Adipocyte (in vitro differentiated cells): ENCODE results near the gene CGB1.
"Not testable (repeated sequence)": the region's sequence is repeated elsewhere in the genome, so short reads cannot be mapped to it uniquely, and the experiment has no call there.

ENCODE experiments used
- DNase-seq: peaks from one replicate; pipeline ENCODE4 v3.0.0-alpha.2; 2015; ENCODE audit warnings: low read depth
- H3K27me3 ChIP-seq: replicated peaks from 2 replicates; pipeline ENCODE4 v1.7.0; 2013; ENCODE audit warnings: mild to moderate bottlenecking, low read length, moderate library complexity; ENCODE audit not compliant: control insufficient read depth, insufficient read depth
- H3K36me3 ChIP-seq: 2 replicates; pipeline ENCODE4 v1.7.0; 2013; ENCODE audit warnings: low read length, mild to moderate bottlenecking, moderate library complexity; ENCODE audit not compliant: control insufficient read depth, insufficient read depth, severe bottlenecking
- H3K4me1 ChIP-seq: 2 replicates; pipeline ENCODE4 v1.7.0; 2013; ENCODE audit warnings: mild to moderate bottlenecking, low read length, moderate library complexity; ENCODE audit not compliant: control insufficient read depth, insufficient read depth
- H3K4me3 ChIP-seq: 2 replicates; pipeline ENCODE4 v1.7.0; 2013; ENCODE audit warnings: mild to moderate bottlenecking, low read length, moderate library complexity
- H3K9ac ChIP-seq: 2 replicates; pipeline ENCODE4 v1.7.0; 2013; ENCODE audit warnings: mild to moderate bottlenecking, low read length, moderate library complexity
- H3K9me3 ChIP-seq: 2 replicates; pipeline ENCODE4 v1.7.0; 2013; ENCODE audit warnings: mild to moderate bottlenecking, low read length, moderate library complexity; ENCODE audit not compliant: control insufficient read depth

CGB1 gene

DNA sequence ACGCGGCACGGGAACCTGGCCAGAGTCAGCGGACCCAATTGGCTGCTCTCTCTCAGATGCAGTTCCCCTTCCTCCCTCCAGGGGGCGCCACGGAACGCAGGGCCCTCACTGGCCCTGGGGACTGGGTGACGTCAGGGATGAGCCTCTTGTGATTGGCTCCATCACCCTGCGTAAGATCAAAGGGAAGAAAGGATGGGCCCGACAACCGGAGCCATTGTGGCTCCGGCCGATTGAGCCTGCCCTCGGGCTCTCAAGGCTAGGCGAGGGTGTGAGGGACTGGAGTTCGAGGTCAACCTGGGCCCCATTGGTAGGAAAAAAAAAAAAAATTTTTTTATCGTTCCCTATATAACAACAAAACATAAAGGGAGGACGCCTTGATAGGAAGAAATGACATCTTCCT is at the start of gene CGB1:
TSS of gene CGB1 (minus strand) at position 81 of the 400 bp plus-strand sequence. CDS start 184 bp downstream, outside the sequence.
- H3K4me1 ChIP-seq, H3K9ac ChIP-seq, H3K27me3 ChIP-seq, H3K4me3 ChIP-seq, H3K36me3 ChIP-seq, DNase-seq, H3K9me3 ChIP-seq: not testable (repeated sequence)

DNA sequence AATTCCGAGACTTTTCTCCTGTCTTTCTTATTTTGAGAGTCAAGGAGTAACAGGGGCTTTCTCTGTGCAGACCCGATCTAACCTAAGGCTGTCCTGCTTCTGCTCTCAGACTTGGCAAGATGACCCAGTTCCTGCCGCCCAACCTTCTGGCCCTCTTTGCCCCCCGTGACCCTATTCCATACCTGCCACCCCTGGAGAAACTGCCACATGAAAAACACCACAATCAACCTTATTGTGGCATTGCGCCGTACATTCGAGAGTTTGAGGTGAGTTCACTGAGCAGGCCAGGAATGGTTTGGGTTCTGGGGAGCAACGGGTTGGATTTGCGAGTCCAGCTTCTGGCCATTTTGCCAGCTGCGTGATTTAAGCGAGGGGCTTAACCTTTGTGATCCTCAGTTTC is 49.6 kb upstream of the CGB1 start:
- H3K9ac ChIP-seq: peak overlapping the region; percentile 97
- DNase-seq: no peak
- H3K27me3 ChIP-seq: no peaks in the 10 kb centered on the region
- peak overlapping the region; percentile 98 for H3K4me3 ChIP-seq
- H3K4me1 ChIP-seq: peaks cover 17% of the 10 kb centered on the region
- peaks cover 31% of the 10 kb centered on the region for H3K36me3 ChIP-seq
- H3K9me3 ChIP-seq: no peaks in the 10 kb centered on the region

DNA sequence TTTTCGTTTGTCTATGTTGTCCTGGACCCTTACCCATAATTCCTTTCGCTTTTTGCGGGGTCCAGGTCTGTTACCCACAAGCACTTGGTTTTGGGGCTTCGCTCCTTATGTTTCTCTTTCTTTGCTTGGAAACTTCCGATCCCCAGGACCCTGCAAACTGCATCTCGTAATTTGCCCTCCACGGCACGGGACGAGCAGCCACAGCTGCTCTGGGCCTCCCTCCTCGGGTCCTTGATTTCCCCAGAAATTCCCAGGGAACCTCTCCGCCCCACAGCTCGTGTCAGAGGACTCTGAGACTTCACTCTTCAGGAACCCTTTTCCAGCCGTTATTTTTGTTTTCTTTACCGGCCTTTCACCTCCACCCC is 49.2 kb upstream of the CGB1 start:
- DNase-seq: no peak
- Histone ChIP-seq H3K36me3 (peaks cover 27% of the 10 kb centered on the region), H3K4me1 (peaks cover 17% of the 10 kb centered on the region), H3K9ac (peak overlapping the region; percentile 97), H3K9me3 (no peaks in the 10 kb centered on the region), H3K4me3 (peak overlapping the region; percentile 98), H3K27me3 (no peaks in the 10 kb centered on the region)

DNA sequence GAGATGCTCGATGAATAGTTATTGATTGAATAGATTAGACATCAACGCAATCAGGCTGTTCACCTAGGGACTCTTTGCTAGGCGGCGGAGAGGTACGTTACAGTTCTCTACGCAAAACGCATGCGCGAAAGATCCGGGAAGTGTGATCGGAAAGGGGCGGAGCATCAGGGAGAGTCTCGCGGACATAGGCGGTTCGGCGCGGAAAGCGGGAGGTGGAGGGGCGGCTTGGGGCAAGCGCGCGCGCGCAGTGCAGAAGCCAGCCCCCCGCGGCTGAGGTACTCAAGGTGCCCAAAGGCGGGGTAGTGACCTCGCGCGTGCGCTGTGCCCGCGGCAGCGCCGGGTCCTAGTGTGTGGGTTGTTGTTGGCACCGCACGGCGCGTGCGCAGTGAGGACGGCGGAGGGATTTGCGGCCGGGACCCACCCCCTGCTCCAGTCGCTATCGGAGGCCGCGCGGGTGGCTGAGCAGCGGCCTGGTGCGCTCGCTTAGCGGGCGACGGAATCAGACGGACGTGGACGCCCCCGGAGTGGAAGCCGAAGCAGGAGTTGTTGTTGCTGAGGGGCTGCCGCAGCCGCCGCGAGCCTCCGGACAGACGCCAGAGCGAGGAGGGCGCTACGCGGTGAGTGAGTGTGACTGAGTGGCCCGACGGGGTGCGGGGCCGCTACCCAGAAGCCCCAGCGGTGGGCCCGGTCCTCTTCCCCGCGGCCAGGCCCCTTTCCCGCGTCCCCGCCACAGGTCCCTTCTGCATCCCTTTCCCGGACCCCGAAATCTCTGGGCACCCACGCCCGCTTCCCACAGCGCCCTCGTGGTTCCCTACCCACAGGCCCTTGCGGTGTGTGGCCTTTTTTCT is 48.5 kb upstream of the CGB1 start, which contains the start of gene SNRNP70:
TSS of gene SNRNP70 (plus strand) at position 432 of the 848 bp plus-strand sequence. CDS start 964 bp downstream, outside the sequence.
- no peaks in the 10 kb centered on the region for H3K27me3 ChIP-seq
- peak; percentile 100 for DNase-seq
- H3K4me1 ChIP-seq: peaks cover 17% of the 10 kb centered on the region
- peak within 1 kb of the TSS; percentile 97 for H3K9ac ChIP-seq
- H3K9me3 ChIP-seq: no peaks in the 10 kb centered on the region
- H3K36me3 ChIP-seq: peaks cover 21% of the 10 kb centered on the region
- H3K4me3 ChIP-seq: peak within 1 kb of the TSS; percentile 98

DNA sequence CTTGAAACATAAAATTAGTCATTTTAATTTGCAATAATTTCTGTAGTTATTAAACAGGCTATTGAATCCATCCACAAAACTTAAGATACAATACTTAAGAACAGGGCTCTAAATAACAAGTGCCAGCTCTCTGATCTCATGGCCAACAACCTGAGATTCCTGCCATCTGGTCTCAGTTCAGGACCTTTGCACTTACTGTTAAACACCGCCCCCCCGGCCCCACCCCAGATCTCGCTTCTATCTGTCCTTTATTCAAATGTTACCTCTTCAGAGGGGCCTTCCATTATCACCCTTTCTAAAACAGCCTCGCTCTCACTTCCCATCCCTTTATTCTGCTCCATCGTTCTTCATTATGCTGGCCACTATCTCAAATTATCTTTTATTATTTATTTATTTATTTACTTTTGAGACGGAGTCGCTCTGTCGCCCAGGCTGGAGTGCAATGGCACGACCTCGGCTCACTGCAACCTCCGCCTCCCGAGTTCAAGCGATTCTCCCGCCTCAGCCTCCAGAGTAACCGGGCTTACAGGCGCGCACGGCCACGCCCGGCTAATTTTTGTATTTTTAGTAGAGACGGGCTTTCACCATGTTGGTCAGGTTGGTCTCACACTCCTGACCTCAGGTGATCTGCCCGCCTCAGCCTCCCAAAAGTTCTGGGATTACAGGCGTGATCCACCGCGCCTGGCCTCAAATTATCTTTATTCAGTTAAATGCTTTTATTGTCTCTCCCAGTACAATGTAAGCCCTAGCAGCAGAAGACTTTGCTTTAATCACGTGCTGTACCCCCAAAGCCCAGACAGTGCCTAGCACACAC is 47.7 kb upstream of the CGB1 start:
- H3K4me1 ChIP-seq: peaks cover 17% of the 10 kb centered on the region
- no peaks in the 10 kb centered on the region for H3K9me3 ChIP-seq
- DNase-seq: no peak
- no peaks in the 10 kb centered on the region for H3K27me3 ChIP-seq
- peak overlapping the region; percentile 97 for H3K9ac ChIP-seq
- H3K36me3 ChIP-seq: peaks cover 15% of the 10 kb centered on the region
- peak overlapping the region; percentile 98 for H3K4me3 ChIP-seq

DNA sequence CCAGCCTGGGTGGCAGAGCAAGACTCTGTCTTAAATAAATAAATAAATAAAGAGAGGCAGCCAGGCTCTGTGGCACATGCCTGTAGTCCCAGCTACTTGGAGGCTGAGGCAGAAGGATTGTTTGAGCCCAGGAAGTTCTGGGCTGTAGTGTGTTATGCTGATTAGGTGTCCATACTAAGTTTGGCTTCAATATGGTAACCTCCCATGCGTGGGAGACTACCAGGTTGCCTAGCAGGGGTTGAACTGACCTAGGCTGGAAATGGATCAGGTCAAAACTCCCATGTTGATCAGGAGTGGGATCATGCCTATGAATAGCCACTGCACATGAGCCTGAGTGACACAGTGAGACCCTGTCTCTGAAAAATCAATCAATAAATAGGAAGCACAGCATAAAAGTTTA is 44.6 kb upstream of the CGB1 start:
- Histone ChIP-seq H3K9ac (no peak overlapping the region), H3K4me1 (peaks cover 3% of the 10 kb centered on the region), H3K27me3 (no peaks in the 10 kb centered on the region), H3K4me3 (no peak overlapping the region), H3K9me3 (no peaks in the 10 kb centered on the region), H3K36me3 (no peaks in the 10 kb centered on the region)
- no peak for DNase-seq

DNA sequence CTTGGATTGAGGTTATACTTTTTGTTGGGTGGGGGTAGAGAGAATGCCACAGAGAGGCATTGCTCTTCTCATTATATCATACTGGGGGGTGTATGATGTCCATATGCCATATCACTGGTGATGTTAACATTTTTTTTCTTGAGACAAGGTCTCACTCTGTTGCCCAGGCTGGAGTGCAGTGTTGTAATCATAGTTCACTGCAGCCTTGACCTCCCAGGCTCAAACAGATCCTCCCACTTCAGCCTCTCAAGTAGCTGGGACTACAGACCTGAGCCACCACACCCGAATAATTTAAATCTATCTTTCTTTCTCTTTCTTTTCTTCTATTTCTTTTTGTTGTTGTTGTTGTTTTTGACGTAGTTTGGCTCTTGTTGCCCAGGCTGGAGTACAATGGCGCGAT is 43.7 kb upstream of the CGB1 start:
- Histone ChIP-seq H3K27me3 (no peaks in the 10 kb centered on the region), H3K9me3 (no peaks in the 10 kb centered on the region), H3K4me3 (no peak overlapping the region), H3K36me3 (no peaks in the 10 kb centered on the region), H3K9ac (no peak overlapping the region), H3K4me1 (peaks cover 3% of the 10 kb centered on the region)
- no peak for DNase-seq

DNA sequence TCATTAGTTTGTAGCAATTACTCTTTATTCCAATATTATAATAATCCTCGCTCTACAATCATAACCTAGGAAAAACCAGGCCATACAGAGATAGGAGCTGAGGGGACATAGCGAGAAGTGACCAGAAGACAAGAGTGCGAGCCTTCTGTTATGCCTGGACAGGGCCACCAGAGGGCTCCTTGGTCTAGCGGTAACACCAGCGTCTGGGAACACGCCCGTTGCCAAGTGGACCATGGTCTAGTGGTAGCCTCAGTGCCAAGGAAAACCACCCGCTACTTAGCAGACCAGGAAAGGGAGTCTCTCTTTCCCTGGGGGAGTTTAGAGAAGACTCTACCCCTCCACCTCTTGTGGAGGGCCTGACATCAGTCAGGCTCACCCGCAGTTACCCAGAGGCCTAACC is 38.2 kb upstream of the CGB1 start:
- not testable (repeated sequence) for H3K9ac ChIP-seq, H3K36me3 ChIP-seq, H3K4me3 ChIP-seq, H3K9me3 ChIP-seq, H3K4me1 ChIP-seq
- peaks cover 25% of the 10 kb centered on the region for H3K27me3 ChIP-seq
- DNase-seq: peak; percentile 73

DNA sequence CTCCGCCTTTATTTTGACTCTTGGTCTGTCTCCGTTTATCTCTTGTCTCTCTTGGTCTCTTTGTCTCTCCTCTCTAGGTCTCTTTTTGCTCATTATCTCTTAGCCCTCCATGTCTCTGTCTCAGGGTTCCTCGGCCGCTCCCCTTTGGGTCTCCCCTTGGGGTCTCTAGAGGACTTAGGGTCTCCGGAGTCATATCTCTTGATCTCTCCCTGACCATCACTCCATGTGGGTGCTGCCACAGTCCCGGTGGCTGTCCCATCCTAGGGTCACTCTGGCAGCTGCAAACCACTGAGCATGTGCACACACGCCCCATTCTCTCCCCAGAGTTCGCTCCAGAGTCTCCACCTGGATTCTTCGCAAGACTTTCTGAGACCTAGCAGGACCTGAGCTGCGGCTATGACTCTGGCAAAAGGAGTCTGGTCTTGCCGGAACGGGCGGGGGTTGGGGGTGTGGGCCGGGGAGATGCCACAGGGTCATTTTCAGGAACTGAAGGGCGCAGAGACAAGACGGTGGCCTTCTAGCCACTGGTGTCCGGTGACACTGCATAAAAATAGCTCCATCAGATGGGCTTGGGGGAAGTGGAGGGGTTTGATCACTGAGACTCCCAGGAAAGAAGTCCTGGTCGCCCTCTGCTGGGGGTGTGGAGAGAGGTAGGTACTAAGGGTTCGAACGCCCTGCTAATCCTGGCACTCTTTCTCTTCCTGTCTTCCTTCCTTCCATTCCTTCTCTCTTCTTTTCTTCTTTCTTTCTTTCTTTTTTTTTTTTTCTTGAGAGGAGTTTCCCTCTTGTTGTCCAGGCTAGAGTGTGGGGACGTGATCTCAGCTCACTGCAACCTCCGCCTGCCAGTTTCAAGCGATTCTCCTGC is 37.1 kb upstream of the CGB1 start:
- DNase-seq: no peak
- H3K4me3 ChIP-seq: no peak overlapping the region
- H3K36me3 ChIP-seq: no peaks in the 10 kb centered on the region
- H3K9ac ChIP-seq: no peak overlapping the region
- peaks cover 7% of the 10 kb centered on the region for H3K9me3 ChIP-seq
- H3K27me3 ChIP-seq: peaks cover 30% of the 10 kb centered on the region
- no peaks in the 10 kb centered on the region for H3K4me1 ChIP-seq

DNA sequence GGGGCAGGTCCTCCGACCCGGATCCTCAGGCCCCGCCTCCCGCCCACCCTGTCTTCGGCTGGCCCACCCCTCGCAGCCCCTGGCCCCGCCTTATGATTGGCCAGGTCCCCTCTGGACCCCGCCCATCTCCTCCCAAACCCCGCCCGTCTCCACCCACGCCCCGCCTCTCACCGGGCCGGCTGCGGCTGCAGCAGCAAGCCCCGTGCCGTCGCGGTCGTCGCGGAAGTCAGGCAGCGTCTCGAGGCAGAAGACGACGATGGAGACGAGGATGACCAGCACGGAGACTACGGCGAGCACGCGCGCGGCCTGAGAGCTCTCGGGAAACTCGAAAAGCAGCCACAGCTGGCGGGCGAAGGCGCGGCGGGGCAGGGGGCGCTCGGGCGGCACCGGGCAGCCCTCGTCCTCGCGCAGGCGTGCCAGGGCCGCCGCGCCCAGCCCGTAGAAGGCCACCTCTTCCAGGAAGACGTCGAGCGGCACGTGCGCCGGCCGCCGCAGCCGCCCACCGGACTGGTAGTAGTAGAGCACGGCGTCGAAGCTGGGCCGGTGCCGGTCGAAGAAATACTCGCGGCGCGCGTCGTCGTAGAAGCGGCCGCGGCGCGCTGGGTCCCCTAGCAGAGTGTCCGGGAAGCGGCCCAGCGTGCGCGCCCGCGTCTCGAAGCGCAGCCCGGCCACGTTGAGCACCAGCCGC is 35.3 kb upstream of the CGB1 start:
- H3K9ac ChIP-seq: no peak overlapping the region

More for the DNA sequence above, 35.3 kb upstream of the CGB1 start:
- no peaks in the 10 kb centered on the region for H3K36me3 ChIP-seq
- H3K27me3 ChIP-seq: peaks cover 38% of the 10 kb centered on the region
- no peak for DNase-seq
- H3K4me1 ChIP-seq: no peaks in the 10 kb centered on the region
- peaks cover 8% of the 10 kb centered on the region for H3K9me3 ChIP-seq
- H3K4me3 ChIP-seq: no peak overlapping the region
